CD4-positive, CD25-positive, alpha-beta regulatory T cell (primary cell): ENCODE results near the gene SHOX. TPM values are rescaled to one million over a fixed set of nuclear protein-coding genes. Genes with fewer than 3 reads are reported as not detected.

Source experiments
- ATAC-seq, 2 donors: fragments of 150-1000 bp; cut with Tn5 transposase; one replicate each; pipeline ENCODE4 v1.10.0; 2021; ENCODE audit warnings: low read depth in 2 of 2, moderate number of reproducible peaks in 2 of 2, moderate library complexity in 1 of 2
- DNase-seq, 3 donors: peaks; one replicate each; pipeline versions ENCODE4 v3.0.0 to v3.0.0-alpha.2; 2012 to 2022; ENCODE audit warnings: mixed read lengths in 1 of 3
- H3K27ac ChIP-seq: one replicate; pipeline ENCODE4 v1.7.0; 2013; ENCODE audit warnings: mild to moderate bottlenecking, low read length; ENCODE audit not compliant: insufficient read depth, poor library complexity, severe bottlenecking
- H3K27me3 ChIP-seq: one replicate; pipeline ENCODE4 v1.7.0; 2013; ENCODE audit warnings: low read length; ENCODE audit not compliant: control insufficient read depth, insufficient read depth
- H3K36me3 ChIP-seq: one replicate; pipeline ENCODE4 v1.7.0; 2013; ENCODE audit warnings: mild to moderate bottlenecking, low read length, moderate library complexity; ENCODE audit not compliant: control insufficient read depth, insufficient read depth
- H3K4me1 ChIP-seq: 2 replicates; pipeline ENCODE4 v1.7.0; 2013; ENCODE audit warnings: mild to moderate bottlenecking, low read length; ENCODE audit not compliant: insufficient read depth, control insufficient read depth, poor library complexity, severe bottlenecking
- H3K4me3 ChIP-seq: one replicate; pipeline ENCODE4 v1.7.0; 2013; ENCODE audit warnings: low read depth, mild to moderate bottlenecking, low read length, moderate library complexity
- H3K9me3 ChIP-seq, 2 experiments: 1 replicate in 1 of 2; 2 replicates in 1 of 2; pipeline ENCODE4 v1.7.0; 2013; ENCODE audit warnings: low read length in 2 of 2, mild to moderate bottlenecking in 1 of 2, moderate library complexity in 1 of 2; ENCODE audit not compliant: control insufficient read depth in 2 of 2
- H3K27ac Mint-ChIP-seq, 3 donors: one replicate each; pipeline ENCODE4 v1.8.0; 2020 to 2022; ENCODE audit warnings: mild to moderate bottlenecking in 3 of 3, mixed read lengths in 3 of 3, moderate library complexity in 2 of 3
- H3K27me3 Mint-ChIP-seq: one replicate; pipeline ENCODE4 v1.8.0; 2022; ENCODE audit warnings: mild to moderate bottlenecking, mixed read lengths
- H3K36me3 Mint-ChIP-seq: one replicate; pipeline ENCODE4 v1.8.0; 2020; ENCODE audit warnings: mixed read lengths
- H3K4me1 Mint-ChIP-seq, 4 donors: one replicate each; pipeline ENCODE4 v1.8.0; 2020 to 2022; ENCODE audit warnings: mixed read lengths in 4 of 4, mild to moderate bottlenecking in 1 of 4
- H3K4me3 Mint-ChIP-seq, 4 donors: one replicate each; pipeline ENCODE4 v1.8.0; 2020 to 2022; ENCODE audit warnings: mild to moderate bottlenecking in 4 of 4, mixed read lengths in 4 of 4, moderate library complexity in 3 of 4
- H3K9me3 Mint-ChIP-seq, 7 donors: one replicate each; pipeline ENCODE4 v1.8.0; 2020 to 2022; ENCODE audit warnings: mixed read lengths in 7 of 7, mild to moderate bottlenecking in 3 of 7, moderate library complexity in 2 of 7
- polyA plus RNA-seq, 4 donors: library from polyadenylated mRNA; unstranded; fragments of 300-500 nt; fragmentation: Illumina TruSeq; gene quantifications; one replicate each; pipeline ENCODE4 v1.2.3, GENCODE V29; 2021
- total RNA-seq: library from RNA; stranded (reverse); gene quantifications from one replicate; pipeline ENCODE4 v1.2.3, GENCODE V29; 2022

The SHOX gene
- total and polyA plus RNA-seq, 5 donors from 2014 or later = not detected

DNA sequence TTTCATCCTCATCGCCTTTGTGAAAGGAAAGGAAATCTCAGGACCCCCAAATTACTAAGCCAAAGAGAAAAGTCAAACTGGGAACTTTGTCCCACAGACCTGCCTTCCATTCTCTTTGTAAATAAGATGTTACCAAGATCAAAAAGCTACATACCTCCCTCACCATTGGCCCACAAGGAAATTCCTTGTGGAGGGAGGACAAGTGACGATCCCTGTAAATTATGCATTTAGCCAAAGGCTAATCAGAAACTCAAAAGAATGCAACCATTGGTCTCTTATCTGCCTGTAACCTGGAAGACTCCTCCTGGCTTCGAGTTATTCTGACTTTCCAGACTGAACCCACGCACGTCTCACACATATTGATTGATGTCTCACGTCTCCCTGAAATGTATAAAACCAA is 70.3 kb downstream of the SHOX start:
- Histone ChIP-seq H3K27me3 (no peaks in the 10 kb centered on the region), H3K4me1 (no peaks in the 10 kb centered on the region), H3K4me3 (no peak overlapping the region), H3K36me3 (no peaks in the 10 kb centered on the region), H3K27ac (no peak overlapping the region), H3K9me3 (peaks cover 0 to 2% of the 10 kb centered on the region in 2 experiments)
- Mint-ChIP-seq H3K9me3 (peaks cover 0 to 18% (median 11%) of the 10 kb centered on the region in 7 donors), H3K27me3 (no peaks in the 10 kb centered on the region), H3K27ac (no peak overlapping the region), H3K4me3 (no peak overlapping the region), H3K4me1 (peaks cover 0 to 6% (median 2%) of the 10 kb centered on the region in 4 donors), H3K36me3 (no peaks in the 10 kb centered on the region)
- no peak for DNase-seq
- ATAC-seq = no peak

DNA sequence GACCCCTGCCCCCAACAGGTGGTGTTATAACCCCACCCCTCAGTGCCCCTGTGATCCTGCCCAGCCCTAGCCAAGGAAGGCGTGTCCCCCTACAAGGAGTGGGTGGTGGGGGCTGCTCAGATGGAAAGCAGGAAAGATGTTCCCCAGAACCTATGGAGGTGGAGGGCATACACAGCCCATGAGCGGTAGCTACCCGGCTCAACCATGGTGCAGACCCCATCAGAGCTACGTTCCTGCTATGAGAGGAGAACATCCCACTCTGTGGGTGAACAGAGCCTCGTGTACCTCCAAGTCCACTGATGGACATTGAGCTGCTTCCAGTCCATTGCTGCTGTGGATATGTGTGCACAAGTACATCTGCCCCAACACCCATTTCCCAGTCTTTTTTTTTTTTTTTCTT is 71.1 kb downstream of the SHOX start:
- Mint-ChIP-seq H3K27ac (no peak overlapping the region), H3K36me3 (no peaks in the 10 kb centered on the region), H3K4me3 (no peak overlapping the region), H3K9me3 (peaks cover 0 to 19% (median 10%) of the 10 kb centered on the region in 7 donors), H3K4me1 (peaks cover 0 to 6% (median 2%) of the 10 kb centered on the region in 4 donors), H3K27me3 (no peaks in the 10 kb centered on the region)
- Histone ChIP-seq H3K4me3 (no peak overlapping the region), H3K4me1 (no peaks in the 10 kb centered on the region), H3K27ac (no peak overlapping the region), H3K36me3 (no peaks in the 10 kb centered on the region), H3K9me3 (no peaks in the 10 kb centered on the region), H3K27me3 (no peaks in the 10 kb centered on the region)
- ATAC-seq (no peak), DNase-seq (no peak)

DNA sequence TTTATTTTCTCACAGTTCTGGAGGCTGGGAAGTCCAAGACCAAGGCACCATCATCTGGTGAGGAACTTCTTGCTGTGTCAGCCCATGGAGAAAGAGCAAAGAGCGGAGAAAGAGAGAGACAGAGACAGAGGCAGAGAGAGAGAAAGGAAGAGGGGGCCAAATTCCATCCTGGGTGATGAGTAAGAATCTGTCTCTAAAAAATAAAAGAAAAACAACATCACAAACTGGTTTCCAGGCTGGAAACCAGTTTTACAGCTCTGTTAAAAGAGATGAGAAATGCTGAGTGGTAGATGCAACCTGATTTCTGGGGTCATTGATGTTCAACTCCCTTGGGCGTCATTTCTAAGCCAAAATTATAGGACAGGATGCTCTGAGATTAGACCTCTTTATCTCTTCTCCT is 72.9 kb downstream of the SHOX start:
- H3K4me3 Mint-ChIP-seq = no peak overlapping the region
- no peaks in the 10 kb centered on the region for H3K27me3 Mint-ChIP-seq
- H3K27ac Mint-ChIP-seq = no peak overlapping the region
- Histone ChIP-seq H3K4me3 (no peak overlapping the region), H3K9me3 (peaks cover 4 to 5% of the 10 kb centered on the region in 2 experiments), H3K36me3 (no peaks in the 10 kb centered on the region), H3K27ac (no peak overlapping the region), H3K27me3 (no peaks in the 10 kb centered on the region), H3K4me1 (no peaks in the 10 kb centered on the region)
- peaks cover 0 to 23% (median 6%) of the 10 kb centered on the region in 7 donors for H3K9me3 Mint-ChIP-seq
- H3K4me1 Mint-ChIP-seq = peaks cover 0 to 2% (median 0%) of the 10 kb centered on the region in 4 donors
- no peaks in the 10 kb centered on the region for H3K36me3 Mint-ChIP-seq
- DNase-seq (no peak), ATAC-seq (no peak)

DNA sequence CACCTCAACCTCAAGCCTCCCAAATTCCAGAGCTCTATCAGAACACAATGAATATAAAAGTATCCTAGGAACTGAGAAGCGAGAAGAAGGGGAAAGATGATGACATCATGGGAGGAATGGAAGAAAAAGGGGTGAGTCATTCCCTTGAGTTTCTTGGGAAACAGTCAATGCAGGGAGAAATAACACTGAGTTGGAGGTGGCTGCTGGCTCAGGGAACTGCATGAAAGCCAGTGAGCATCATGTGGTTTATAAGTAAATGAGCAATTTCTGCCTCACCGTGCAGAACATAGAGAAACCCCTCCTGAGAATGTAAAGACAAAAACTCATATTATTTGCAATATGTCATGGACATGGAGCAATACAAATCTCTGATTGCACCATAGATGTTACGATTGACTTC is 73.3 kb downstream of the SHOX start:
- H3K4me1 Mint-ChIP-seq = no peaks in the 10 kb centered on the region
- no peak overlapping the region for H3K27ac ChIP-seq
- no peaks in the 10 kb centered on the region for H3K4me1 ChIP-seq
- no peaks in the 10 kb centered on the region for H3K27me3 Mint-ChIP-seq
- H3K27ac Mint-ChIP-seq = no peak overlapping the region
- peaks cover 4 to 5% of the 10 kb centered on the region in 2 experiments for H3K9me3 ChIP-seq
- ATAC-seq = no peak
- H3K36me3 ChIP-seq = no peaks in the 10 kb centered on the region
- peaks cover 0 to 23% (median 6%) of the 10 kb centered on the region in 7 donors for H3K9me3 Mint-ChIP-seq
- no peaks in the 10 kb centered on the region for H3K27me3 ChIP-seq
- H3K4me3 ChIP-seq = no peak overlapping the region
- H3K4me3 Mint-ChIP-seq = no peak overlapping the region
- no peaks in the 10 kb centered on the region for H3K36me3 Mint-ChIP-seq
- DNase-seq = no peak

Other genes starting within 250 kb of the SHOX start
- gene PPP2R3B, start 243.9 kb upstream of the SHOX start, total RNA-seq = 23.5 TPM
- 1 to 10 TPM; 4.8 to 9.9 (median 7.0) TPM for gene PPP2R3B, start 243.9 kb upstream of the SHOX start, polyA plus RNA-seq